Astrocyte of the spinal cord (primary cell): ENCODE data around the gene DDX31.

Experiments used
- DNase-seq: peaks from one replicate; pipeline ENCODE4 v3.0.0; 2011; ENCODE audit warnings: low read depth, low spot score
- H3K4me3 ChIP-seq: 2 replicates; pipeline ENCODE4 v1.5.1; 2011; ENCODE audit warnings: low read depth, mild to moderate bottlenecking, low read length, moderate library complexity
- CTCF ChIP-seq: IDR thresholded peaks from 2 replicates; pipeline ENCODE4 v1.5.1; 2012; ENCODE audit warnings: low read depth, mild to moderate bottlenecking, low read length, inconsistent platforms
- in situ Hi-C: cut with HindIII; loops from 2 replicates; pipeline ENCODE4 v1.10.0; 2017; ENCODE audit warnings: low sequenced_read_pairs

The DDX31 gene

DNA sequence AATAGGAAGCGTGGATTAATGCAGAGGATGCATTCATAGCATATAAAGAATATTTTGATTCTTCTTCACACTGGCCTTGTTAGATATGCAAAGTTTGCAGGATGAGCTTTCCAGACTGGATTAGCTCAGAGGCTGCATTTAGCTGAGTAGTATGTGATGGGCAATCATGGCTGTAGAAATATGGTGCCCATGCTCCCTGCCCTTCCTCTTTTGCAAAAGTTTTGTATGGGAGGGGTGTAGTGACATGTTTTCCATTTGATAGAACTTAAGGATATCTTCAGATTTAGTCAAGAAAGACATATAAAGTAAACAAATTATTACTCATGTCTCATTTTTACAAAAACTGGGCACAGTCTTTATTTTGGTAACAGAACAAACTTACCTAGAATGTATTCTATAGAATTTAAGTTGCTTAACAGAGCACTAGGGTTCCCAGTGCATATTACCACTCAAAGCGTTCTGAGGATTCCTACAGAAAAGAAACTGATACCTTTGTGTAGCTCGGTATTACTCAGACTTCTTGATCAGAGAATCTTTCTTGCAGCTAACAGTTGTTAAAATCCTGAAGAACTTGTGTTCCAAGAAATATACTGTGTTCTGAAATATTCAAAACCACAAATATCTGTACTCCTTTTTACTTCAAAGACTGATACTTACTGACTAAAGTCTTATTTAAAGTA, 10.3 kb upstream of the DDX31 start:
- H3K4me3 ChIP-seq, result no peak overlapping the region
- DNase-seq, result no peak
- no peak for TF ChIP-seq CTCF
- in situ Hi-C loops, result no loop called here

DNA sequence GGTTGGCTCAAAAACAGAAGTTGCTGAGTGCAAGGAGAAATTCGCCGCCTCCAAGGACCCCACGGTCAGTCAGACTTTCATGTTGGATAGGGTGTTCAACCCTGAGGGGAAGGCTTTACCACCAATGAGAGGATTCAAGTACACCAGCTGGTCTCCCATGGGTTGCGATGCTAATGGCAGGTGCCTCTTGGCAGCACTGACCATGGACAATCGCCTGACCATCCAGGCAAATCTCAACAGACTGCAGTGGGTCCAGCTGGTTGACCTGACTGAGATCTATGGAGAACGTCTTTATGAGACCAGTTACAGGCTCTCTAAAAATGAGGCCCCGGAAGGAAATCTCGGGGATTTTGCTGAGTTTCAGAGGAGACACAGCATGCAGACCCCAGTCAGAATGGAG, 8.2 kb upstream of the DDX31 start:
- DNase-seq, result no peak
- in situ Hi-C loops, result no loop called here
- H3K4me3 ChIP-seq, result no peak overlapping the region
- no peak for TF ChIP-seq CTCF

- no peak for DNase-seq
- no peak overlapping the region for H3K4me3 ChIP-seq
- in situ Hi-C loops, result no loop called here
- no peak for TF ChIP-seq CTCF
These were observed 4.7 kb upstream of the DDX31 start for GRCh38 chr9:132674485-132674884.

DNA sequence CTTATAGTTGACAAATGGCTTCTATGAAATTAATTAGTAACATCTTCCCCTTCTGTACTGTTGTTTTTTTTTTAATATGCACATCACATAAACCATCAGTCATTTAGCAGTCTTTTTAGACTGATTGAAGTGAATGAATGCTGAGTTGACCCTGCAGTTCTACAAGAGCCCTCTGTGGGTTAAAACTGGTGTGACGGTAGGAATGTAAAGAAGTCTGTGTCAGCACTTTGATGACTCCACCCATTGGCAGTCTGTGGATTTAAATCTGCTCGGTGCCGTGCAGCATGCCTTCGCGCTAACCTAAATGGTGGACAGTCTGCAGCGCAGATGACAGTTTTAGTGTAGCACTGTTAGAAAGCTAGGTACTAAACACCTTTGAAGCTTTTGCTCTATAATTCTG, 3.6 kb upstream of the DDX31 start:
- peak; percentile 41 for DNase-seq
- in situ Hi-C loops, result no loop called here
- H3K4me3 ChIP-seq, result no peak overlapping the region
- TF ChIP-seq CTCF, result no peak

- DNase-seq, result no peak
- no peak for TF ChIP-seq CTCF
- in situ Hi-C loops, result no loop called here
- H3K4me3 ChIP-seq, result no peak overlapping the region
These were observed 2.6 kb upstream of the DDX31 start for GRCh38 chr9:132672413-132672690.

GRCh38 chr9:132671620-132672412, 2.0 kb upstream of the DDX31 start:
- DNase-seq, result no peak
- in situ Hi-C loops, result no loop called here
- H3K4me3 ChIP-seq, result peak overlapping the region; percentile 85
- no peak for TF ChIP-seq CTCF
